Neutrophil (primary cell): Measurements from ENCODE around the gene NAA20.

Experiments used
- H3K27ac ChIP-seq: fragments of 200-600 bp; sonication (generic); 2 replicates; pipeline ENCODE4 v1.5.1; 2016; ENCODE audit warnings: mild to moderate bottlenecking, moderate library complexity
- H3K27me3 ChIP-seq: fragments of 200-600 bp; sonication (generic); 2 replicates; pipeline ENCODE4 v1.6.0; 2016; ENCODE audit warnings: mild to moderate bottlenecking
- H3K36me3 ChIP-seq: fragments of 200-600 bp; sonication (generic); 2 replicates; pipeline ENCODE4 v1.5.1; 2017
- H3K4me1 ChIP-seq, 2 experiments: fragments of 200-600 bp in 1 of 2; sonication (generic) in 1 of 2; 1 replicate in 1 of 2; 2 replicates in 1 of 2; pipeline versions ENCODE4 v1.5.1 to v1.6.1; 2013 to 2016; ENCODE audit warnings: low read depth in 1 of 2, low read length in 1 of 2, mild to moderate bottlenecking in 1 of 2, moderate library complexity in 1 of 2; ENCODE audit not compliant: control insufficient read depth in 1 of 2, insufficient read depth in 1 of 2
- H3K4me3 ChIP-seq, 2 experiments: fragments of 200-600 bp in 1 of 2; sonication (generic) in 1 of 2; 1 replicate in 1 of 2; 2 replicates in 1 of 2; pipeline ENCODE4 v1.5.1; 2013 to 2016; ENCODE audit warnings: low read depth in 1 of 2, low read length in 1 of 2, mild to moderate bottlenecking in 1 of 2, moderate library complexity in 1 of 2
- H3K9me3 ChIP-seq: fragments of 200-600 bp; sonication (generic); 2 replicates; pipeline ENCODE4 v1.5.1; 2016
- TF ChIP-seq, protein P1 (sequence below): fragments of 200-600 bp; sonication (generic); IDR thresholded peaks from 2 replicates; pipeline ENCODE4 v1.5.1; 2016; ENCODE audit warnings: antibody characterized with exemption

Gene NAA20

GRCh38 chr20:20037960-20038359, 20.8 kb downstream of the NAA20 start:
- H3K36me3 ChIP-seq, result peaks cover 100% of the 10 kb centered on the region
- no peak overlapping the region for H3K27ac ChIP-seq
- H3K9me3 ChIP-seq, result peaks cover 4% of the 10 kb centered on the region
- H3K4me1 ChIP-seq, result no peaks in the 10 kb centered on the region
- no peak overlapping the region for H3K4me3 ChIP-seq
- H3K27me3 ChIP-seq, result no peaks in the 10 kb centered on the region
- TF ChIP-seq, protein P1, sequence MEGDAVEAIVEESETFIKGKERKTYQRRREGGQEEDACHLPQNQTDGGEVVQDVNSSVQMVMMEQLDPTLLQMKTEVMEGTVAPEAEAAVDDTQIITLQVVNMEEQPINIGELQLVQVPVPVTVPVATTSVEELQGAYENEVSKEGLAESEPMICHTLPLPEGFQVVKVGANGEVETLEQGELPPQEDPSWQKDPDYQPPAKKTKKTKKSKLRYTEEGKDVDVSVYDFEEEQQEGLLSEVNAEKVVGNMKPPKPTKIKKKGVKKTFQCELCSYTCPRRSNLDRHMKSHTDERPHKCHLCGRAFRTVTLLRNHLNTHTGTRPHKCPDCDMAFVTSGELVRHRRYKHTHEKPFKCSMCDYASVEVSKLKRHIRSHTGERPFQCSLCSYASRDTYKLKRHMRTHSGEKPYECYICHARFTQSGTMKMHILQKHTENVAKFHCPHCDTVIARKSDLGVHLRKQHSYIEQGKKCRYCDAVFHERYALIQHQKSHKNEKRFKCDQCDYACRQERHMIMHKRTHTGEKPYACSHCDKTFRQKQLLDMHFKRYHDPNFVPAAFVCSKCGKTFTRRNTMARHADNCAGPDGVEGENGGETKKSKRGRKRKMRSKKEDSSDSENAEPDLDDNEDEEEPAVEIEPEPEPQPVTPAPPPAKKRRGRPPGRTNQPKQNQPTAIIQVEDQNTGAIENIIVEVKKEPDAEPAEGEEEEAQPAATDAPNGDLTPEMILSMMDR, result no peak

DNA sequence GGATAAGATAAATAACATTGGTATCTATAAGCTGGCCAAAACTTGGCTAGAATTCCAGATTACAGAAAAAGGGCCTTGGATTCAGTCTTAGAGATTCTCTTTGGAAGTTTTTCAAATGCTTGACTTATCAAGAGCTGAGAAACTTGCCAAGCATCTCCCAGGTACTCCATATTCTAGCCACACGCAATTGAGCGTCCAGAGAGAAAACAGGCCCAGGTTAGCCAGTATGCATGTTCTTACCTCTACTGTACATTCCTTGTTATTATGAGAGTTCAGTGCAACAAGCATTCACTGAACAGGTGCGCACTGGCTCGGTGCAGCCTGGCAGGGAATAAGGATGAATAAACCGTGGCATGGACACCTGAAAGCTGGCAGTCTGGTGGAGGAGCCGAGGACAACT, 21.4 kb downstream of the NAA20 start:
- Histone ChIP-seq H3K4me1 (no peaks in the 10 kb centered on the region), H3K27ac (no peak overlapping the region), H3K4me3 (no peak overlapping the region), H3K36me3 (peaks cover 100% of the 10 kb centered on the region), H3K27me3 (no peaks in the 10 kb centered on the region), H3K9me3 (peaks cover 4% of the 10 kb centered on the region)
- TF ChIP-seq, protein P1, result no peak

- H3K4me1 ChIP-seq, result no peaks in the 10 kb centered on the region
- no peak overlapping the region for H3K27ac ChIP-seq
- no peak overlapping the region for H3K4me3 ChIP-seq
- no peaks in the 10 kb centered on the region for H3K27me3 ChIP-seq
- H3K9me3 ChIP-seq, result peaks cover 4% of the 10 kb centered on the region
- TF ChIP-seq, protein P1, result no peak
- peaks cover 100% of the 10 kb centered on the region for H3K36me3 ChIP-seq
Observed at GRCh38 chr20:20039752-20040387, 22.7 kb downstream of the NAA20 start.

DNA sequence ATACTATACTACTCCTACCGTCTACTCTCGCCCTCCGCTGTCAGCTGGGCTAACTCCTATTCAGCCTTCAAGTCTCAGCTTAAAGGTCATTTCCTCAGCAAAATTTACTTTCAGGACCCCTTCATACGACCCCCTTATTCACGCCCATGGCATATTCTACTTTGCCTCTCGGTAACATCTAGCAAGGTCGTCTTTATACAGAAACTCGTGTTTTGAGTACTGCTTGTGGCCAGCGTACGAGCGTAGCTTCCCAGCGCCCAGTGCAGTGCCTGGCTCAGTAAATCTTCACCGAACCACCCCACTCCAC, 34.6 kb downstream of the NAA20 start:
- H3K4me3 ChIP-seq, result peak overlapping the region; percentile 78 to 91
- peaks cover 33% of the 10 kb centered on the region in 2 experiments for H3K4me1 ChIP-seq
- TF ChIP-seq, protein P1, result no peak
- no peaks in the 10 kb centered on the region for H3K27me3 ChIP-seq
- peaks cover 43% of the 10 kb centered on the region for H3K36me3 ChIP-seq
- H3K9me3 ChIP-seq, result no peaks in the 10 kb centered on the region
- peak overlapping the region; percentile 95 for H3K27ac ChIP-seq

DNA sequence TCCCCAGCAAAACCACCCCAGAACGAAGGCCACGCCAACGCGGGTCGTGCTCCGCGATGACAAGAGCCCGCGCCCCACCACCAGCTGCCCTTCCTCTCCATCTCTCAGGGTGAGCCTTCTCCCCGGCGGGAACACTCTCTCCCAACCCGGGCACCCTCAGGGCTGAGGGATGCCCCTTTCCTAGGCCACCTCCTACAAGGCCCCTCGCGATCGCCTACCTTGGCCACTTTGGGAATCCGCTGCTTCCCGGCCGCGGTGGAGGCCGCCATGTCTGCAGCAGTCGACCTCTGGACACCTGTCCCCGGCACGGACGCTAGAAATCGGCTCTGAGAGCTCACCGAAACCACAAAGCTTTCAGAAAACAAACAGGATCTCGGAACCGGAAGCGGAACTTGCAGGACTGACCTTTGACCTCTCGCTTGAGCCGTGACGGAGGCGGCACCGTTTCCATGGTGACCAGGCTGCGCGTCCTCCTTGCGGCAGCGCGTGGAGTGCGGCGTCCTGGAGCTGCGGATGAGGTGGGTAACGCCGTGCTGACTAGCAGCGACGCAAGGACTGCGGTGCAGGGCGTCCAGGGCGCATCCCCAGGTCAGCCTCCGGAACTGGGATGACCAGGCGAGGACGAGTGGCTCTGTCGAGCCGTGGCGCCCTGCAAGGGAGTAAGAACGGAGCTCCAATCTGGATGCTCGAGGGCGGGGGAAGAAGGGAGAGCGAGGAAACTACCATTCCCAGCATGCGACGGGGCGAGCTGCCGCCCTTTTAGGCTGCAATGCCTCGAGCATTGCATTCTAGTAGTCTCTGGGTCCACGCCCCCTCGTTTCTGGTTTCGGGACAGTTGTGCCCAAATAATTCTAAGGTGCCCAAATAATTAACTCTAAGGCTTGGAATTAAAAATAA, 35.2 kb downstream of the NAA20 start, which contains the start of the genes CFAP61 and CRNKL1:
CFAP61 (plus strand) TSS at position 459 of the 897 bp plus-strand sequence. CDS start 4,122 bp downstream, outside the sequence.
CRNKL1 (minus strand) TSS at position 393 of the 897 bp plus-strand sequence; CDS start at position 269, 124 bp downstream.
- no peaks in the 10 kb centered on the region for H3K27me3 ChIP-seq
- H3K36me3 ChIP-seq, result peaks cover 37% of the 10 kb centered on the region
- TF ChIP-seq, protein P1, result peak; percentile 69
- H3K4me1 ChIP-seq, result peaks cover 33 to 34% of the 10 kb centered on the region in 2 experiments
- H3K4me3 ChIP-seq, result peak within 1 kb of the TSS; percentile 78 to 91
- H3K9me3 ChIP-seq, result no peaks in the 10 kb centered on the region
- peak within 1 kb of the TSS; percentile 95 for H3K27ac ChIP-seq
